DND-41 (cell line): Measurements from ENCODE around the gene MOCS2.

Experiments
- CTCF ChIP-seq: IDR thresholded peaks from 2 replicates; pipeline ENCODE4 v1.5.1; 2012; ENCODE audit warnings: borderline replicate concordance, low read length, moderate library complexity, mild to moderate bottlenecking; ENCODE audit not compliant: poor library complexity, severe bottlenecking; ENCODE audit errors: extremely low read depth
- EZH2 ChIP-seq: IDR thresholded peaks from 3 replicates; pipeline ENCODE4 v1.6.1; 2012; ENCODE audit warnings: borderline replicate concordance, low read depth, mild to moderate bottlenecking, moderate library complexity, low read length, inconsistent platforms; ENCODE audit not compliant: severe bottlenecking

GRCh38 chr5:53089481-53089991 is 20.0 kb downstream of the MOCS2 start:
- TF ChIP-seq CTCF (no peak), EZH2 (no peak)
